ENCODE measurements around the gene EPS15.
"Not testable (repeated sequence)": the region's sequence is repeated elsewhere in the genome, so short reads cannot be mapped to it uniquely, and the experiment has no call there.

DNA sequence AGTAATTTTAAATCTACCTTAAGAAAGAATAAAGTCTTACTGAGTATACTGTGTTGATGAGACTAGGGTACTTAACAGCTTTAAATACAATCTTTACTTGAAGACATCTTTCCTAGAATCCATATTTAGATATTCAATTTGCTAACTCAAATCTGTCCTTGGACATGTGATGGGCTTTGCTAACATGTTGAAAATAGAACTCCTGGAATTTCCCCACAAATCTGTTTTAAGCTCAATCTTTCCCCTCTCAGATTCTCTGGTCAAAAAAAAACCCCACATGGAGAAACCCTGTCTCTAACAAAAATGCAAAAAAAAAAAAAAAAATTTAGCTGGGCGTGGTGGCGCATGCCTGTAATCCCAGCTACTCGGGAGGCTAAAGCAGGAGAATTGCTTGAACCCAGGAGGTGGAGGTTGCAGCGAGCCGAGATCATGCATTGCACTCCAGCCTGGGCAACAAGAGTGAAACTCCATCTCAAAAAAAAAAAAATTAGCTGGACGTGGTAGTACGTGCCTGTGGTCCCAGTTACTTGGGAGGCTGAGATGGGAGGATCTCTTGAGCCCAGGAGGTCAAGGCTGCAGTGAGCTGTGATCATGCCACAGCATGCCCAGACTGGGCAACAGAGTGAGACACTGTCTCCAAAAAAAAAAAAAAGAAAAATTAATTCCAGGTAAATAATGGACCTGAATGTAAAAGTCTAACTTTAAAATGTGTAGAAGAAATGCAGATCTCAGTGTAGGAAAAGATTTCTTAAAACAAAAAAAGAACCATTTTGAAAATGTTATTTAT lies 109.1 kb downstream of the EPS15 start:
- TF ChIP-seq, protein P1, sequence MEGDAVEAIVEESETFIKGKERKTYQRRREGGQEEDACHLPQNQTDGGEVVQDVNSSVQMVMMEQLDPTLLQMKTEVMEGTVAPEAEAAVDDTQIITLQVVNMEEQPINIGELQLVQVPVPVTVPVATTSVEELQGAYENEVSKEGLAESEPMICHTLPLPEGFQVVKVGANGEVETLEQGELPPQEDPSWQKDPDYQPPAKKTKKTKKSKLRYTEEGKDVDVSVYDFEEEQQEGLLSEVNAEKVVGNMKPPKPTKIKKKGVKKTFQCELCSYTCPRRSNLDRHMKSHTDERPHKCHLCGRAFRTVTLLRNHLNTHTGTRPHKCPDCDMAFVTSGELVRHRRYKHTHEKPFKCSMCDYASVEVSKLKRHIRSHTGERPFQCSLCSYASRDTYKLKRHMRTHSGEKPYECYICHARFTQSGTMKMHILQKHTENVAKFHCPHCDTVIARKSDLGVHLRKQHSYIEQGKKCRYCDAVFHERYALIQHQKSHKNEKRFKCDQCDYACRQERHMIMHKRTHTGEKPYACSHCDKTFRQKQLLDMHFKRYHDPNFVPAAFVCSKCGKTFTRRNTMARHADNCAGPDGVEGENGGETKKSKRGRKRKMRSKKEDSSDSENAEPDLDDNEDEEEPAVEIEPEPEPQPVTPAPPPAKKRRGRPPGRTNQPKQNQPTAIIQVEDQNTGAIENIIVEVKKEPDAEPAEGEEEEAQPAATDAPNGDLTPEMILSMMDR (IDR thresholded peaks at IDR 0.05 in 2 of 3, conservative IDR thresholded peaks at IDR 0.05 in 1 of 3; ENCODE audit: insufficient read depth in 2 of 3, low read depth in 1 of 3, low read length in 3 of 3), result not testable (repeated sequence)
- not testable (repeated sequence) for TF ChIP-seq RBM22 (IDR thresholded peaks at IDR 0.05; ENCODE audit: low read depth, low read length, poor library complexity, severe bottlenecking); ELF4 (CRISPR knock-in tag; IDR thresholded peaks at IDR 0.05); RAD21 (CRISPR knock-in tag; conservative IDR thresholded peaks at IDR 0.05 in 1 of 2, IDR thresholded peaks at IDR 0.05 in 1 of 2); FOXA1 (IDR thresholded peaks at IDR 0.05; ENCODE audit: borderline replicate concordance); SPI1 (IDR thresholded peaks at IDR 0.05; ENCODE audit: borderline replicate concordance, low read depth, low read length)
- TF ChIP-seq, protein P2, sequence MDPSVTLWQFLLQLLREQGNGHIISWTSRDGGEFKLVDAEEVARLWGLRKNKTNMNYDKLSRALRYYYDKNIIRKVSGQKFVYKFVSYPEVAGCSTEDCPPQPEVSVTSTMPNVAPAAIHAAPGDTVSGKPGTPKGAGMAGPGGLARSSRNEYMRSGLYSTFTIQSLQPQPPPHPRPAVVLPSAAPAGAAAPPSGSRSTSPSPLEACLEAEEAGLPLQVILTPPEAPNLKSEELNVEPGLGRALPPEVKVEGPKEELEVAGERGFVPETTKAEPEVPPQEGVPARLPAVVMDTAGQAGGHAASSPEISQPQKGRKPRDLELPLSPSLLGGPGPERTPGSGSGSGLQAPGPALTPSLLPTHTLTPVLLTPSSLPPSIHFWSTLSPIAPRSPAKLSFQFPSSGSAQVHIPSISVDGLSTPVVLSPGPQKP (CRISPR knock-in tag; IDR thresholded peaks at IDR 0.05), result not testable (repeated sequence)

Data from K562 (cell line).